ENCODE measurements around the gene AMPH. TPM values are rescaled to one million over a fixed set of nuclear protein-coding genes. Genes with fewer than 3 reads are reported as not detected.
A peak's percentile ranks its signal among the peaks of the same experiment; 100 is the strongest.

Gene AMPH
- total RNA-seq, 5 donors from 2014 or later (not counting 1 experiment from before 2014, with no cell fraction given), result not detected

- Mint-ChIP-seq H3K9me3 (peaks cover 6 to 18% (median 13%) of the 10 kb centered on the region in 3 donors), H3K36me3 (peaks cover 6% of the 10 kb centered on the region), H3K27me3 (peaks cover 61 to 63% of the 10 kb centered on the region in 2 donors), H3K4me3 (no peak overlapping the region), H3K4me1 (peaks cover 6 to 13% (median 12%) of the 10 kb centered on the region in 3 donors), H3K27ac (no peak overlapping the region)
- H3K4me3 ChIP-seq (ENCODE audit: control insufficient read depth in 1 of 2, extremely low read depth in 1 of 2, low read length in 1 of 2), result no peak overlapping the region
- 43% methylated on average over 1 of the region's 5 CpGs for WGBS (ENCODE audit: insufficient coverage)
- peaks cover 2% of the 10 kb centered on the region for H3K9me3 ChIP-seq
- ChIA-PET CTCF (no interaction called here), POLR2A (interaction anchor here in 1 of 2 donors (0.5 kb wide), 1 partner anchor 656 kb away, joined by 4 read pairs; no protein-coding TSS in a partner anchor)
- H3K27me3 ChIP-seq (replicated peaks in 1 of 2; ENCODE audit: control insufficient read depth in 2 of 2, extremely low read depth in 1 of 2, insufficient read depth in 2 of 2, low read length in 1 of 2), result peaks cover 5 to 27% of the 10 kb centered on the region in 2 experiments
- DNase-seq, result no peak
- ATAC-seq (replicated peaks in 1 of 4), result no peak
- H3K36me3 ChIP-seq (ENCODE audit: control insufficient read depth in 2 of 2, extremely low read depth in 1 of 2, insufficient read depth in 1 of 2, low read length in 1 of 2), result no peaks in the 10 kb centered on the region
- no peak overlapping the region for H3K27ac ChIP-seq (ENCODE audit: low read length)
- H3K4me1 ChIP-seq (ENCODE audit: control insufficient read depth in 1 of 2, extremely low read depth in 1 of 2, insufficient read depth in 2 of 2, low read length in 2 of 2), result peaks cover 0 to 2% of the 10 kb centered on the region in 2 experiments
Observed at GRCh38 chr7:38628630-38629385, 2.4 kb downstream of the AMPH start.

DNA sequence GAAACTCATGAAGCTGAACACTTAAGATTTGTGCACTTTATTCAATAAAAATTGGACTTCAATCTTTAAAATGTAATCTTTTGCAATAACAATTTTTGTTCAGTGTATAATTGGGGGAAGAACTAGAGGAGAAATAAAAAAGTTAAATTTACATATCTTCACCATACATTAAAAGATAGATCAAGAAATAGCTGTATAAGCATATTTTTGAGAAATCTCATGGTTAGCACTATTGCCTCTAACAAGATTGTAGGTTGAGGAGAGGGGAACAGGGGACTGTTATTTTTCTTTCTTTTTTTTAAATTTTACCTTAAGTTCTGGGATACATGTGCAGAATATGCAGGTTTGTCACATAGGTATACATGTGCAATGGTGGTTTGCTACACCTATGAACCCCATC is 5.3 kb downstream of the AMPH start:
- no peak overlapping the region for H3K27ac Mint-ChIP-seq
- POLR2A ChIA-PET, result interaction anchor here in 1 of 2 donors (0.7 kb wide), 1 partner anchor 952 kb away, joined by 3 read pairs; no protein-coding TSS in a partner anchor
- CTCF ChIA-PET, result no interaction called here
- DNase-seq (no peak), ATAC-seq (replicated peaks in 1 of 4) (no peak)
- Histone ChIP-seq H3K27me3 (replicated peaks in 1 of 2; ENCODE audit: control insufficient read depth in 2 of 2, extremely low read depth in 1 of 2, insufficient read depth in 2 of 2, low read length in 1 of 2) (peaks cover 5 to 14% of the 10 kb centered on the region in 2 experiments), H3K4me3 (ENCODE audit: control insufficient read depth in 1 of 2, extremely low read depth in 1 of 2, low read length in 1 of 2) (no peak overlapping the region), H3K36me3 (ENCODE audit: control insufficient read depth in 2 of 2, extremely low read depth in 1 of 2, insufficient read depth in 1 of 2, low read length in 1 of 2) (no peaks in the 10 kb centered on the region), H3K4me1 (ENCODE audit: control insufficient read depth in 1 of 2, extremely low read depth in 1 of 2, insufficient read depth in 2 of 2, low read length in 2 of 2) (no peaks in the 10 kb centered on the region), H3K9me3 (peaks cover 2% of the 10 kb centered on the region), H3K27ac (ENCODE audit: low read length) (no peak overlapping the region)
- H3K36me3 Mint-ChIP-seq, result peaks cover 6% of the 10 kb centered on the region
- H3K4me3 Mint-ChIP-seq, result no peak overlapping the region
- H3K9me3 Mint-ChIP-seq, result peaks cover 6 to 23% (median 15%) of the 10 kb centered on the region in 3 donors
- H3K4me1 Mint-ChIP-seq, result peaks cover 0 to 9% (median 8%) of the 10 kb centered on the region in 3 donors
- H3K27me3 Mint-ChIP-seq, result peaks cover 44 to 47% of the 10 kb centered on the region in 2 donors

GRCh38 chr7:38615665-38616064 is 15.5 kb downstream of the AMPH start:
- no peaks in the 10 kb centered on the region for H3K4me1 ChIP-seq (ENCODE audit: control insufficient read depth in 1 of 2, extremely low read depth in 1 of 2, insufficient read depth in 2 of 2, low read length in 2 of 2)
- DNase-seq, result no peak
- H3K4me3 Mint-ChIP-seq, result no peak overlapping the region
- no peaks in the 10 kb centered on the region for H3K9me3 ChIP-seq
- POLR2A ChIA-PET, result no interaction called here
- CTCF ChIA-PET, result no interaction called here
- no peak overlapping the region for H3K4me3 ChIP-seq (ENCODE audit: control insufficient read depth in 1 of 2, extremely low read depth in 1 of 2, low read length in 1 of 2)
- H3K36me3 Mint-ChIP-seq, result no peaks in the 10 kb centered on the region
- H3K36me3 ChIP-seq (ENCODE audit: control insufficient read depth in 2 of 2, extremely low read depth in 1 of 2, insufficient read depth in 1 of 2, low read length in 1 of 2), result no peaks in the 10 kb centered on the region
- no peak overlapping the region for H3K27ac Mint-ChIP-seq
- H3K27me3 ChIP-seq (replicated peaks in 1 of 2; ENCODE audit: control insufficient read depth in 2 of 2, extremely low read depth in 1 of 2, insufficient read depth in 2 of 2, low read length in 1 of 2), result peaks cover 0 to 4% of the 10 kb centered on the region in 2 experiments
- H3K4me1 Mint-ChIP-seq, result no peaks in the 10 kb centered on the region
- no peak for ATAC-seq (replicated peaks in 1 of 4)
- H3K27me3 Mint-ChIP-seq, result peaks cover 13 to 18% of the 10 kb centered on the region in 2 donors
- no peaks in the 10 kb centered on the region for H3K9me3 Mint-ChIP-seq
- 100% methylated on average over 1 of the region's 2 CpGs for WGBS (ENCODE audit: insufficient coverage)
- no peak overlapping the region for H3K27ac ChIP-seq (ENCODE audit: low read length)

- no peaks in the 10 kb centered on the region for H3K9me3 ChIP-seq
Observed at GRCh38 chr7:38607466-38607865, 23.7 kb downstream of the AMPH start.

GRCh38 chr7:38600741-38601140 is 30.4 kb downstream of the AMPH start:
- H3K27me3 ChIP-seq (replicated peaks in 1 of 2; ENCODE audit: control insufficient read depth in 2 of 2, extremely low read depth in 1 of 2, insufficient read depth in 2 of 2, low read length in 1 of 2), result peaks cover 0 to 3% of the 10 kb centered on the region in 2 experiments
- WGBS (ENCODE audit: insufficient coverage), result 62% methylated on average over 3 of the region's 3 CpGs
- Mint-ChIP-seq H3K36me3 (no peaks in the 10 kb centered on the region), H3K4me1 (no peaks in the 10 kb centered on the region), H3K27ac (no peak overlapping the region), H3K4me3 (no peak overlapping the region), H3K9me3 (no peaks in the 10 kb centered on the region), H3K27me3 (peaks cover 0 to 3% of the 10 kb centered on the region in 2 donors)
- ChIA-PET POLR2A (no interaction called here), CTCF (no interaction called here)
- DNase-seq, result no peak
- H3K27ac ChIP-seq (ENCODE audit: low read length), result no peak overlapping the region
- no peak for ATAC-seq (replicated peaks in 1 of 4)
- no peak overlapping the region for H3K4me3 ChIP-seq (ENCODE audit: control insufficient read depth in 1 of 2, extremely low read depth in 1 of 2, low read length in 1 of 2)
- no peaks in the 10 kb centered on the region for H3K36me3 ChIP-seq (ENCODE audit: control insufficient read depth in 2 of 2, extremely low read depth in 1 of 2, insufficient read depth in 1 of 2, low read length in 1 of 2)
- H3K9me3 ChIP-seq, result no peaks in the 10 kb centered on the region
- H3K4me1 ChIP-seq (ENCODE audit: control insufficient read depth in 1 of 2, extremely low read depth in 1 of 2, insufficient read depth in 2 of 2, low read length in 2 of 2), result no peaks in the 10 kb centered on the region

More at GRCh38 chr7:38607466-38607865, 23.7 kb downstream of the AMPH start:
- DNase-seq, result no peak
- Histone ChIP-seq H3K27ac (ENCODE audit: low read length) (no peak overlapping the region), H3K4me1 (ENCODE audit: control insufficient read depth in 1 of 2, extremely low read depth in 1 of 2, insufficient read depth in 2 of 2, low read length in 2 of 2) (no peaks in the 10 kb centered on the region), H3K36me3 (ENCODE audit: control insufficient read depth in 2 of 2, extremely low read depth in 1 of 2, insufficient read depth in 1 of 2, low read length in 1 of 2) (no peaks in the 10 kb centered on the region), H3K4me3 (ENCODE audit: control insufficient read depth in 1 of 2, extremely low read depth in 1 of 2, low read length in 1 of 2) (no peak overlapping the region), H3K27me3 (replicated peaks in 1 of 2; ENCODE audit: control insufficient read depth in 2 of 2, extremely low read depth in 1 of 2, insufficient read depth in 2 of 2, low read length in 1 of 2) (peaks cover 0 to 10% of the 10 kb centered on the region in 2 experiments)
- Mint-ChIP-seq H3K27me3 (peaks cover 21 to 41% of the 10 kb centered on the region in 2 donors), H3K36me3 (no peaks in the 10 kb centered on the region), H3K4me1 (no peaks in the 10 kb centered on the region), H3K9me3 (no peaks in the 10 kb centered on the region), H3K4me3 (no peak overlapping the region), H3K27ac (no peak overlapping the region)
- ATAC-seq (replicated peaks in 1 of 4), result no peak
- ChIA-PET POLR2A (no interaction called here), CTCF (no interaction called here)
- 75% methylated on average over 1 of the region's 2 CpGs for WGBS (ENCODE audit: insufficient coverage)

- Mint-ChIP-seq H3K36me3 (no peaks in the 10 kb centered on the region), H3K27ac (no peak overlapping the region), H3K4me1 (no peaks in the 10 kb centered on the region), H3K4me3 (no peak overlapping the region), H3K27me3 (peaks cover 0 to 6% of the 10 kb centered on the region in 2 donors), H3K9me3 (peaks cover 0 to 3% (median 0%) of the 10 kb centered on the region in 3 donors)
- ATAC-seq (replicated peaks in 1 of 4) (peak in 1 of 4 experiments; percentile 7), DNase-seq (no peak)
- Histone ChIP-seq H3K4me1 (ENCODE audit: control insufficient read depth in 1 of 2, extremely low read depth in 1 of 2, insufficient read depth in 2 of 2, low read length in 2 of 2) (no peaks in the 10 kb centered on the region), H3K27me3 (replicated peaks in 1 of 2; ENCODE audit: control insufficient read depth in 2 of 2, extremely low read depth in 1 of 2, insufficient read depth in 2 of 2, low read length in 1 of 2) (peaks cover 0 to 9% of the 10 kb centered on the region in 2 experiments), H3K9me3 (no peaks in the 10 kb centered on the region), H3K36me3 (ENCODE audit: control insufficient read depth in 2 of 2, extremely low read depth in 1 of 2, insufficient read depth in 1 of 2, low read length in 1 of 2) (no peaks in the 10 kb centered on the region), H3K4me3 (ENCODE audit: control insufficient read depth in 1 of 2, extremely low read depth in 1 of 2, low read length in 1 of 2) (no peak overlapping the region), H3K27ac (ENCODE audit: low read length) (no peak overlapping the region)
- ChIA-PET POLR2A (interaction anchor here in 1 of 2 donors (0.6 kb wide), 1 partner anchor 24 kb away, joined by 3 read pairs; no protein-coding TSS in a partner anchor), CTCF (interaction anchor here in 1 of 2 donors (0.6 kb wide), 1 partner anchor 1439 kb away, joined by 3 read pairs; no protein-coding TSS in a partner anchor)
- 60% methylated on average over 1 of the region's 4 CpGs for WGBS (ENCODE audit: insufficient coverage)
Observed at GRCh38 chr7:38594949-38595348, 36.2 kb downstream of the AMPH start.
